Left lung (tissue), 10 donors: ENCODE data around the gene ZNF597. TPM values are rescaled to one million over a fixed set of nuclear protein-coding genes. Genes with fewer than 3 reads are reported as not detected.
A peak's percentile ranks its signal among the peaks of the same experiment; 100 is the strongest.
"Not testable (repeated sequence)": the region's sequence is repeated elsewhere in the genome, so short reads cannot be mapped to it uniquely, and the experiment has no call there.

Experiments
- ATAC-seq: fragments of 200-7000 bp; cut with Tn5 transposase; one replicate; pipeline ENCODE4 v1.9.1; 2020; ENCODE audit warnings: moderate library complexity
- DNase-seq, 4 donors: peaks; one replicate each; pipeline ENCODE4 v3.0.0-alpha.2; 2013 to 2020
- H3K27ac ChIP-seq, 2 donors: fragments of 200-600 bp; sonication (generic) in 1 of 2; one replicate each; pipeline versions ENCODE4 v1.5.0 to v1.8.0; 2020 to 2021
- H3K27me3 ChIP-seq, 2 donors: fragments of 200-600 bp; sonication (generic) in 1 of 2; one replicate each; pipeline versions ENCODE4 v1.5.0 to v1.8.0; 2020 to 2021
- H3K36me3 ChIP-seq, 2 donors: fragments of 200-600 bp; sonication (generic) in 1 of 2; one replicate each; pipeline versions ENCODE4 v1.5.0 to v1.8.0; 2020 to 2021
- H3K4me1 ChIP-seq, 2 donors: fragments of 200-600 bp; one replicate each; pipeline ENCODE4 v1.8.0; 2021
- H3K4me3 ChIP-seq, 2 donors: fragments of 200-600 bp; sonication (generic) in 1 of 2; one replicate each; pipeline versions ENCODE4 v1.5.0 to v1.8.0; 2020 to 2021; ENCODE audit warnings: mild to moderate bottlenecking in 1 of 2
- H3K9me3 ChIP-seq, 2 donors: fragments of 200-600 bp; sonication (generic) in 1 of 2; one replicate each; pipeline versions ENCODE4 v1.5.0 to v1.8.0; 2020 to 2021
- intact Hi-C, 2 donors: fragments of 100-400 bp; cut with DNase I; formaldehyde crosslinking; loops; one replicate each; pipeline versions ENCODE4 v1.11.2 to v1.14.2; 2022
- polyA plus RNA-seq, 6 donors: library from polyadenylated mRNA; unstranded; fragments of 120-200 nt; gene quantifications; one replicate each; pipeline ENCODE4 v1.2.1, GENCODE V29; 2013; ENCODE audit not compliant: insufficient read length in 6 of 6
- total RNA-seq, 2 donors: library from RNA; stranded (reverse); fragmentation: NEBNext Ultra II Directional; extraction: Animal tissue kit (Norgen Biotek cat#: 25700); gene quantifications; one replicate each; pipeline ENCODE4 v1.2.1, GENCODE V29; 2021
- TF ChIP-seq, protein P1 (sequence below), 2 donors: fragments of 200-600 bp; sonication (generic) in 1 of 2; IDR thresholded peaks; one replicate each; pipeline versions ENCODE4 v1.5.0 to v1.8.0; 2021; ENCODE audit warnings: antibody characterized with exemption in 2 of 2
- donor health status: DM: no; HTN: yes; CAD: no.
- donor health status: DM: no; HTN: no; CAD: no.

Gene ZNF597
- total and polyA plus RNA-seq, 8 donors: 3.2 to 4.8 (median 4.2) TPM

GRCh38 chr16:3475604-3476375, 32.5 kb upstream of the ZNF597 start:
- DNase-seq (no peak), ATAC-seq (no peak)
- TF ChIP-seq, protein P1, sequence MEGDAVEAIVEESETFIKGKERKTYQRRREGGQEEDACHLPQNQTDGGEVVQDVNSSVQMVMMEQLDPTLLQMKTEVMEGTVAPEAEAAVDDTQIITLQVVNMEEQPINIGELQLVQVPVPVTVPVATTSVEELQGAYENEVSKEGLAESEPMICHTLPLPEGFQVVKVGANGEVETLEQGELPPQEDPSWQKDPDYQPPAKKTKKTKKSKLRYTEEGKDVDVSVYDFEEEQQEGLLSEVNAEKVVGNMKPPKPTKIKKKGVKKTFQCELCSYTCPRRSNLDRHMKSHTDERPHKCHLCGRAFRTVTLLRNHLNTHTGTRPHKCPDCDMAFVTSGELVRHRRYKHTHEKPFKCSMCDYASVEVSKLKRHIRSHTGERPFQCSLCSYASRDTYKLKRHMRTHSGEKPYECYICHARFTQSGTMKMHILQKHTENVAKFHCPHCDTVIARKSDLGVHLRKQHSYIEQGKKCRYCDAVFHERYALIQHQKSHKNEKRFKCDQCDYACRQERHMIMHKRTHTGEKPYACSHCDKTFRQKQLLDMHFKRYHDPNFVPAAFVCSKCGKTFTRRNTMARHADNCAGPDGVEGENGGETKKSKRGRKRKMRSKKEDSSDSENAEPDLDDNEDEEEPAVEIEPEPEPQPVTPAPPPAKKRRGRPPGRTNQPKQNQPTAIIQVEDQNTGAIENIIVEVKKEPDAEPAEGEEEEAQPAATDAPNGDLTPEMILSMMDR (IDR thresholded peaks at IDR 0.05): no peak
- Histone ChIP-seq H3K36me3 (peaks cover 0 to 59% of the 10 kb centered on the region in 2 donors), H3K4me1 (no peaks in the 10 kb centered on the region), H3K9me3 (no peaks in the 10 kb centered on the region), H3K27ac (no peak overlapping the region), H3K4me3 (no peak overlapping the region), H3K27me3 (no peaks in the 10 kb centered on the region)
- intact Hi-C loops: no loop called here

- H3K27me3 ChIP-seq, ATAC-seq, intact Hi-C loops: not testable (repeated sequence)
Measured at GRCh38 chr16:3474870-3475269, 31.6 kb upstream of the ZNF597 start.

DNA sequence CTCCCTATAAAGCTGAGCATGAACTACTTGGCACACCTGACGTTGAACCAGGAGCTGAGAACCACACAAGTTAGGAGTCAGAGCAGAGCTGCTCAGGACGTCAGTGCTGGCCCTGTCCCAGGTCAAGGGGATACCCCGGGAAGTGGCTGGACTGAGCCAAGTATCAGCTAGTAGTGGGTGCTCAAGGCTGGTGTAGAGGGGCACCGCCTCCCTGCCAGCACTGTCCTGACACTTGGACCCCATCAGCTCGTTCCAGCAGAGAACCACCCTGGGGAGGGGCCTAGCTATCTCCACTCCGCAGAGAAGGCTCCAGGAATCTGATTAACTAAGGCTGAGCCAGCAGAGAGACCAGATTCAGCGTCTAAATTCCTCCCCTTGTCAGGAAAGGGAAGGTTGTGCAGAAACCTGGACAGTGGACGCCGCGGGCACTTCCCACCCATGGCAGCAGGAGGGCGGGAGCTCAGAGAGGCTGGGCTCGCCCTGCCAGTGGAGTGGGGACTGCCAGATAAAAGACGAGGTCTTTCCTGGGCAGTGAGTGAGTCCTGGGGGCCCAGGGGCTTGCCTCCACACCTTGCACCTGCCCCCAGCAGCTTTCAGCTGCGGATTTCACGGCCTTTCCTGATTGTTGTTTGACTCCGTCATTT, 31.0 kb upstream of the ZNF597 start:
- no peaks in the 10 kb centered on the region for H3K9me3 ChIP-seq
- DNase-seq: no peak
- H3K4me1 ChIP-seq: no peaks in the 10 kb centered on the region
- intact Hi-C loops: no loop called here
- no peak overlapping the region for H3K27ac ChIP-seq
- ATAC-seq: peak; percentile 76
- H3K4me3 ChIP-seq: no peak overlapping the region
- H3K27me3 ChIP-seq: no peaks in the 10 kb centered on the region
- TF ChIP-seq, protein P1 (IDR thresholded peaks at IDR 0.05): no peak
- peaks cover 0 to 50% of the 10 kb centered on the region in 2 donors for H3K36me3 ChIP-seq

More at GRCh38 chr16:3474870-3475269, 31.6 kb upstream of the ZNF597 start:
- not testable (repeated sequence) for H3K4me3 ChIP-seq, DNase-seq, H3K27ac ChIP-seq, H3K9me3 ChIP-seq, H3K4me1 ChIP-seq
- H3K36me3 ChIP-seq: peaks cover 0 to 52% of the 10 kb centered on the region in 2 donors

DNA sequence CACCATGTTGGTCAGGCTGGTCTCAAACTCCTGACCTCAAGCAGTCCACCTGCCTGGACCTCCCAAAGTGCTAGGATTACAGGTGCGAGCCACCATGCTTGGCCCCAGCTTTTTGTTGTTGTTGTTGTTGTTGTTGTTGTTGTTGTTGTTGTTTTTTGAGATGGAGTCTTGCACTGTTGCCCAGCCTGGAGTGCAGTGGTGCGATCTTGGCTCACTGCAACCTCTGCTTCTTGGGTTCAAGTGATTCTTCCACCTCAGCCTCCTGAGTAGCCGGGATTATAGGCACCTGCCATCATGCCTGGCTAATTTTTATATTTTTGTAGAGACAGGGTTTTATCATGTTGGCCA, 30.3 kb upstream of the ZNF597 start:
- H3K4me1 ChIP-seq, ATAC-seq, DNase-seq, intact Hi-C loops, H3K9me3 ChIP-seq, H3K27me3 ChIP-seq, H3K4me3 ChIP-seq, H3K27ac ChIP-seq: not testable (repeated sequence)
- peaks cover 0 to 46% of the 10 kb centered on the region in 2 donors for H3K36me3 ChIP-seq

DNA sequence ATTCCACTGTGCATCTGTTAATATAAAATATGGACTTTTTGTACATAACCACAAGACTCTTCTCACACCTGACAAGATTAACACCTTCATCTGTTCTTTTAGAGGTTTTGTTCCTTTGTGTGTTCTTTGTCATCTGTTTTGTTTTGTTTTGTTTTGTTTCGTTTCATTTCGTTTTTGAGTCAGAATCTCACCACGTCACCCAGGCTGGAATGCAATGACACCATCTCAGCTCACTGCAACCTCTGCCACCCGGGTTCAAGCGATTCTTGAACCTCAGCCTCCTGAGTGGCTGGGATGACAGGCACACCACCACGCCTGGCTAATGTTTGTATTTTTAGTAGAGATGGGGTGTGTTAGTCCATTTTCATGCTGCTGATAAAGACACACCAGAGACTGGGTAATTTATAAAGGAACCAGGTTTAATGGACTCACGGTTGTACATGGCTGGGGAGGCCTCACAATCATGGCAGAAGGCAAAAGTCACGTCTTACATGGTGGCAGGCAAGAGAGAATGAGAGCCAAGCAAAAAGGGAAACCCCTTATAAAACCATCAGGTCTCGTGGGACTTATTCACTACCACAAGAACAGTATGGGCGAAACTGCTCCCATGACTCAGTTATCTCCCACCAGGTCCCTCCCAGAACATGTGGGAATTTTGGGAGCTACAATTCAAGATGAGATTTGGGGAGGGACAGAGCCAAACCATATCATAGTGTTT, 29.7 kb upstream of the ZNF597 start:
- H3K4me3 ChIP-seq: no peak overlapping the region
- H3K4me1 ChIP-seq: peaks cover 0 to 6% of the 10 kb centered on the region in 2 donors
- ATAC-seq (no peak), DNase-seq (no peak)
- H3K27me3 ChIP-seq: no peaks in the 10 kb centered on the region
- H3K27ac ChIP-seq: no peak overlapping the region
- intact Hi-C loops: no loop called here
- TF ChIP-seq, protein P1 (IDR thresholded peaks at IDR 0.05): no peak
- no peaks in the 10 kb centered on the region for H3K9me3 ChIP-seq
- peaks cover 0 to 43% of the 10 kb centered on the region in 2 donors for H3K36me3 ChIP-seq
